Thyroid gland (tissue), 4 donors: ENCODE results near the gene OR10K1.

Experiments
- CTCF ChIP-seq, 6 experiments: fragments of 200-600 bp in 3 of 6; fragments of 450-650 bp in 3 of 6; sonication (generic) in 3 of 6; IDR thresholded peaks; one replicate each; pipeline ENCODE4 v1.5.1; 2016 to 2019; ENCODE audit warnings: antibody characterized with exemption in 6 of 6, mild to moderate bottlenecking in 2 of 6, inconsistent platforms in 1 of 6, moderate library complexity in 1 of 6
- POLR2A ChIP-seq, 2 donors: fragments of 450-650 bp; IDR thresholded peaks; one replicate each; pipeline ENCODE4 v1.6.1; 2017; ENCODE audit warnings: antibody characterized with exemption in 2 of 2, mild to moderate bottlenecking in 2 of 2, moderate library complexity in 1 of 2

GRCh38 chr1:158417586-158417985 is 44.0 kb upstream of the OR10K1 start:
- TF ChIP-seq CTCF (IDR thresholded peaks at IDR 0.05) (no peak), POLR2A (IDR thresholded peaks at IDR 0.05) (no peak)
